CMK (cell line): Measurements from ENCODE around the gene CAMKMT.
A peak's percentile ranks its signal among the peaks of the same experiment; 100 is the strongest.

ENCODE experiments used
- DNase-seq: peaks from one replicate; pipeline ENCODE4 v3.0.0-alpha.2; 2010; ENCODE audit warnings: low read depth

Gene CAMKMT

DNA sequence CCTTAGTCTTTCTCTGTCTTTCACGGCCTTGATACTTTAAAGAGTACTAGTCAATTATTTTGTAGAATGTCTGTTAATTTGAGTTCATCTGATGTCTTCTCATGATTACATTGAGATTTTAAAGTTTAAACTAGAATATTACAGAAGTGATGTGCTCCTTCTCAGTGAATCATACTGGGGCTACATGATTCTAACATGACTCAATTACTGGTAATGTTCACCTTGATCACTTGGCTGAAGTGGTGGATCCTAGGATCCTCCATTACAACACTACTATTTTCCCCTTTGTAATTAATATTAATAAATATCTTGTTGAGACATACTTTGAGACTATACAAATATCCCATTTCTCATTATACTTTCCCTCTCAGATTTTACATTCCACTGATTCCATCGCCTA, 148.5 kb downstream of the CAMKMT start:
- no peak for DNase-seq

DNA sequence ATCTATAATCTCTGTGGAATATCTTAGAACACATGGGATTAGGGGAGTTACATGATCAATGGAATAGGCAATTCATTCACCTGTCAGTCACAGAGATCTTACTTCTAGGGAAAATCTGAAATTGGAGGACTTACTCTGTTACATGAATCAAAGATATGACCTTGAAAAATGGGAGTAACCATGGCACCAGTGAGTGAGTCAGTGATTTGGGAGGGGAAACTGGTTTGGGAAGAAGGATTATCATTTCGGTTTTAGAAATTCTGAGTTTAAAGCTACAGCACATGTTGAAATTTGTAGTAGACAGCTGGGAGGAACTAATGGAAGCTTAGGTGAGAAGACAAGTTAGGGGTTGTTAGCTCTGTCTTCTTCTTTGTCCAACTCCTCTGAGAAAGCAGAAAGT, 153.7 kb downstream of the CAMKMT start:
- no peak for DNase-seq

DNA sequence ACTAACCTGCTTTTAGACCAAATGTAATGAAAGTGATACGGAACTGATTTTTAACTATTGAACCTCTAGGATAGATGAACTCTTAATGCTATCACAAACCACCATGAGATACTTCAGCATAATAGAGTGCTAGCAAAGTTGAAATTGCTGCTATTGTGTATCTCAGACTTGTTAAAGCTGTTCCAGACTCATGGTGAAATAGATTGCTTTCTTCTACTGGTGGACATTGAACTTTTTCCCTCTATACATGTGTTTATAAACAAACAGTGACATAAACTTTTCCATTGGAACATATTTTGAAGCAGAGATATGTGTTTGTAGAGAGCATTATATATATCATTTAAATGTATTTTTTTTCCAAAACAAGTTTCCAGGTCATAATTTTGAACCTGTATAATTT, 157.3 kb downstream of the CAMKMT start:
- no peak for DNase-seq

DNA sequence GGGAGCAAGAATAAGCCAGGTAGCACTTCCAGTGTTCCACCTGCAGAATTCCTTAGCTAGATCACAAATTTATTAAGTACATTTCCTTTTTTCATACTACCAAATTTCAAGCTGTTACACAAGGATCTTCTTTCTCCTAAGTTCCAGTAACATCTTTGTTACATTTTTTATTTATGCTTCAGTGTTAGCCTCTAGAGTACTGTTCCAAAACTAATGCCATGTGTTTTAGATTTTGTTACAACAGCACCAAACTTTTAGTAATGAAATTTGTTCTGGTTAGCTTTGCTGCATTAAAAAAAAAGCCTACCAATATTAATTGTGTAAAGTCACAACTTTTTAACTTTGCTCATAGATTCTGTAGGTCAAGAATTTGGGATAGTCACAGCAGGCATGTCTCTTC, 161.1 kb downstream of the CAMKMT start:
- no peak for DNase-seq

DNA sequence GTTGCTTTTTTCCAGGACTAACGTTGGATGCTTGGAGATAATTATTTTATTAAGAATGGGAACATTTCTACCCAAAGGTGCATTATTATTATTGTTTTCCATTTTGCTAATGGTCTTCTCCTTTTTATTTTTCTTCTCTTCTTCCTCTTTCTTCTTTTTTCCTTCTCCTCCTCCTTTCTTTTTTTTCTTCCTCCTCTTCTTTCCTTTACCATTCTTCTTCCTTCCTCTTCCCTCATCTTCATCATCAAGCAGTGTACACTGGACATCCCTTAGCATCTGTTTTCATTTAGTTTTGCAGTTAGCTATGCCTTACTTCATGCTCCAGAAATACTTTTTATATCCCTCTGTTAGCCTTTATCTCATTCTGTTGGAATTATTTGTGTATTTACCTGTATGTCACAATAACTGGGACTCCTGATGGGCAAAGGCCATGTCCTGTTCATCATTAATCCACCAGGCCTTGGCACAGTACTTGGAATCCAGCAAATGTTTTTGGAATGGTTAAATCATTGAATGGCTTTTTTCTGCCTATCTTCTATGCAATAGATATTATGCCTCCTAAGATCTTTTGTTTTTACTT, 162.7 kb downstream of the CAMKMT start:
- DNase-seq, result no peak

DNA sequence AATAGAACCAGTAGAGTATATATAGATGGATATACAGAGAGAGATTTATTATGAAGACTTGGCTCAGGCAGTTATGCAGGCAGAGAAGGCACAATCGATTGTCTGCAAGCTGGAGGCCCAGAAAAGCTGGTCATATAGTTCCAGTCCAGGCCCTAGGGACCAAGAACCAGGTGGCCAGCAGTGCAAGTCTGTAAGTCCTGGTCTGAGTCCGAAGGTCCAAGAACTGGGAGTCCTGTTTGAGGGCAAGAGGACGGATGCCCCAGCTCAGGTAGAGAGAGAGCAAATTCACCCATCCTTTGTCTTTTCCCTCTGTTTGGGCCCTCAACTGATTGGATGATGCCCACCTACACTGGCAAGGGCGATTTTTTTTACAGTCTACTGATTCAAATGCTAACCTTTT, 164.6 kb downstream of the CAMKMT start:
- DNase-seq, result no peak

DNA sequence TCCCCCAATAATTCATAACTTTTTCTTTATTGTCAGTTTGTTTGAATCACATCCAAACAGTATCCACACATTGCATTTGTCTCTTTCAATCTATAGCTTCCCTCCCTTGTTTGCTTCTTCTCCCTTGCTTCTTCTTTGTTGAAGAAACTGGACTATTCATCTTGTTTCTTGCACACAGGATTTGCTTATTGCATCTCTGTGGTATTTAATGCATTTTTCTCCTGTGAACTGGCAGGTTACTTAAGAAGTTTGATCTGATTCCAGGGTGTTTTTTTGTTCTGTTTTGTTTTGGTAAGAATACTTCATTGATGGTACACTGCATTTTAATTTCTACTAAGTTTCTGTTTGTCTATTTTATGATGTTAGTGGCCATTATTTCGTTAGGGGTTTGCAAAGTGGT, 166.8 kb downstream of the CAMKMT start:
- DNase-seq, result no peak

DNA sequence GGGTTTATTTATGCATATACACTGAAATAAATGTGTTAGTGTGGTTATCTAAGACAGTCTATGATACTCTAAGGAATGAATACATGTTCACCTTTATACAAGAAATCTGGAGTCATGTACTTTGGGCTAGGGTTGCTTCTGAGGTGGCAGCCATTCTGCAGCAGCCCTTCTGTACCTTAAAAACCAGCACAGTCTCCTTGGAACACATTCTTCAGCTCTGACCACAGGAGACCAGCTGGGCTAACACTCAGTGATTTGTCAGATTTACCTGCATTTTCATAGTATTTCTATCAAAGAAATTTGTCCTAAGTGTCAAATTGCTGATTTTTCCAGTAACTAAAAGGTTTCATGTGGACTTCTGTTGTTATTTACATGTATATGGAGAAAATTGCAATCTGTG, 167.7 kb downstream of the CAMKMT start:
- DNase-seq, result no peak

DNA sequence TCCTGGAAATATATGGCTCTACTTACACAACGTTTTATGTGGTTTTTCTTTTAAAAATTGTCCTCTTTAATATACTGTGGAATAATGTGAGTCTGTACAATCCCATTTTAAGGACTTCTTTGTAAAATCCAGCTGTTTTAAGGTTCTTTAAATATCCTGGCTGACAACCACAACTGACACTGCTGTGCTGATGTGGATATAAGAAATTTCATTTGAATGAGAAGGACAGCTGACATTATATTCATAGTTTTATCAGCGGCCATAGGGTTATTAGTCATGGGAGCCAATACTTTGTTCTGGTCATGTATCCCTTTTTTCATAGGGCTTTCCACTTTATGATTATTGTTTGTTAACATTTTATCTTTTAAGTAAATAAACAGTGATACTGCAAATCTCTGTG, 169.5 kb downstream of the CAMKMT start:
- no peak for DNase-seq

DNA sequence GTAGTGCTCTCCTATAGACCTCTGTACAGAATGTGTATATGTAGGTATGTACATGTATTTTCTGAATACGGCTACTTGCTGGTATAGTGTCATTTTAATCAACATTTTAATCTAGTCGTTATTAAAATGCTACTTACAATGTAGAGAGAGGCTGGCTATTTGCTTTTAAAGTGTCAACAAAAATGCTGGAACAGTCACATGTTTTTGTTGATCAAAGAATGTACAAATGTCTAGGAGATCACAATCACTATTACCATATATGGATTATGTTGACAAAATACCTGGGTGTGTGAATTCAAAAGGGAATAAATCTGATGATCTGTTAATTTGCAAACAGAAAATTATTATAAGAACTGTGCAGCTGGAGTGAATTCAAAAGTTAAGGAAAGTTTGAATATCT, 170.3 kb downstream of the CAMKMT start:
- no peak for DNase-seq

DNA sequence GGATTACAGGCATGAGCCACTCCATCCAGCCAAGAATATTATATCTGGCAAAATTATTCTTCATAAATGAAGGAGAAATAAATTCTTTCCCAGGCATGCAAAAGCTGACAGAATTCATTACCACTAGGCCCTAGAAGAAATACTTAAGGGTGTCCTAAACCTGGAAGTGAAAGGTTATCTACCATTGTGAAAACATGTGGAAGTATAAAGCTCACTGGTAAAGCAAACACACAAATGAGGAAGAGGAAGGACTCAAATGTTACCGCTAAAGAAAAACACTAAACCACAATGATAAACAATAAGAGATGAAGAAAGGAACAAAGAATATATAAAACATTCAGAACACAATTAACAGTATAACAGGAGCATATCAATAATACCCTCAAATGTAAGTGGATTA, 171.8 kb downstream of the CAMKMT start:
- no peak for DNase-seq

DNA sequence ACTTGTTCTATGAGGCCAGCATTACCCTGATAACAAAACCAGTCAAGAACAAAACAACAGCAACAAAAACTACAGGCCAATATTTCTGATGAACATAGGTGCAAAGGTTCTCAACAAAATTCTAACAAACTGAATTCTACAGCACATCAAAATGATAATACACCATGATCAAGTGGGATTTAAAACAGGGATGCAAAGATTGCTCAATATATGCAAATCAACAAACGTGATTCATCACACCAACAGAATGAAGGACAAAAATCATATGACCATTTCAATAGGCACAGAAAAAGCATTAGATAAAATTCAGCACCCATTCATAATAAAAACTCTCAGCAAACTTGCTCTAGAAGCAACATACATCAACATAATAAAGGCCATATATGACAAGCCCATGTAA, 173.6 kb downstream of the CAMKMT start:
- DNase-seq, result no peak

DNA sequence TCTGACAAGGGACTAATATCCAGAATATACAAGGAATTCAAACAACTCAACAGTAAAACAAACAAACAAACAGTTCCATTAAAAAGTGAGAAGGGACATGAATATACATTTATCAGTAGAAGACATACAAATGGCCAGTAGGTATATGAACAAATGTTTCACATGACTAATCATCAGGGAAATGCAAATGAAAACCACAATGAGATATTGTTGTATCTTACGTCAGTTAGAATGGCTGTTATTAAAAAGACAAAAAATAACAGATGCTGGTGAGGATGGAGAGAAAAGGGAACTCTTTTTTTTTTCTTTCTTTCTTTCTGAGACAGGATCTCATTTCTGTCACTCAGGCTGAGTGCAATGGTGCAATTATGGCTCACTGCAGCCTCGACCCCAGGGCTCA, 175.5 kb downstream of the CAMKMT start:
- DNase-seq, result no peak

DNA sequence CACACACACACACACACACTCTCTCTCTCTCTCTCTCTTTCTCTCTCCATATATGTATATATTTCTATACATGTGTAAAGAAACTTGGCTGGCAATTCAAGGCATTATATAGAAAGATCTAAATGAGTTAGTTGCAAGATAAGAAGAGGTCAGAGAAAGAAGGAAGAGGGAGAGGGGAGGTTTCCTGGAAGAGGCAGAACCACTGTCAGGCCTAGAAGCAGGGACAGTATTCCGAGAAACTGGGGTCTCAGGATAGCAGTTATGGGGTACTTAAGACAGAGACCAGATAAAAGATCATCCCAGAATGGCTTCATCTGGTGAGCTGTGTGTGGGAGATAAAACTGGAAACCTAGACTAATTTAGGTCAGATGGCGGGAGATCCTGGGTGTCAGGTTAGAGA, 180.8 kb downstream of the CAMKMT start:
- peak; percentile 43 for DNase-seq

DNA sequence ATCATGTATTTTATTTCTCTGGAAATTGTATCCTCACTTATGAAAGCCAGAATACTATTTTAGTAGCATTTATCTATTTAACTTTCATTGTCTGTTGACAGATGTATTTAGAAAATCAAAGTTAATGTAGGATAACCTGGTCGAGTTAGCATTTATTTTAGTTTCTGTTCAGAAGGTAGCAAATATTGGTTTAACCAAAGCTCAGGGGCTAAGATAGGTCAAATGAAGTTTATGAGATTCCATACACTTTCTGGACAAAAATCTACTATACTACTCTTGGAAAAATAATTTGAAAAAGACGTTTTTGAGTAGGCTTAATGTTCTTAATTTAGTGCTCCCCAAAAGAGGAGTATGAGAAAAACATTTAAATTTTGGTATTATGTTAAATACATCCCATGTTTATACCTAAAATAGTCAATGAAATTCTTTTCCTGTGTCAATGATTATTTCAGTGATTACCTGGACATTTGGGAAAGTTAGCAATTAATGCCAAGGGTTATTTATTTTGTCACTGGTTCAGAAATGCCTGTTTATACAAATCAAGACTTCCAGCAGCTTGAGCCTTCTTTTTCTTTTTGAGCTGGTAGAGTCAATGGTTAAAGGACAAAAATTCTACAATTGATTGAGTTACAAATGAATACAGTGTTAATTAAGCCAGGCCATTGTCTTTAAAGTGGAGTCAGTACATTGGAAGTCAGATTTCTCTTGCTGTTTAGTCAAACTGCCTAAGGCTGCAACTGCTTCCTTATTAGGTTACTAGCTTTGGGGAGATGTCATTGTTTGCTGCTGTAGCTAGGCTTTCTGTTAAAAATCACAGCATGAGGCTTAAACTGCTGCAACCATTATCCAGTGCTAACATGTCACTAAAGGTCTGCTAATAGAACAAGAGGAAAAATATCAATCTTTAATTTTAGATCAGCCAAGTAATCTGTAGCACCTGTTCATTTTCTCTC, 182.3 kb downstream of the CAMKMT start:
- DNase-seq, result no peak

DNA sequence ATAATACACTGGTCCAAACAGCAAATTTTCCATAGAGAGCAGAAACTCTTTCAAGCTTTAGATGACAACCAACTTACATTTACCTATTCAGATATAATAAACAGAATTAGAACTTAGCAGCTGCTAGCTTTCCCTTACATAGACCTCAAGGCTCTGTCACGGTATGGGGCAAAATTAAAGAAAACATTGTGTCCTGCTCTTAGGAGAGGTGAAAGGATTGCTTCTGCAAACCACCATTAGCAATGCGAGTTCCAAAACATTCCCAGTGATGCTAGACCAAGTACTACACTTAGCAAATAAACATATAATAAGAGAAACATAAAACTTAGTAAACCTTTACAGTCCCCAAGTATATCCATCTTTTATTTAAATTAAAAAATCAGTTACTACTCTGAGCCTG, 183.3 kb downstream of the CAMKMT start:
- DNase-seq, result no peak

DNA sequence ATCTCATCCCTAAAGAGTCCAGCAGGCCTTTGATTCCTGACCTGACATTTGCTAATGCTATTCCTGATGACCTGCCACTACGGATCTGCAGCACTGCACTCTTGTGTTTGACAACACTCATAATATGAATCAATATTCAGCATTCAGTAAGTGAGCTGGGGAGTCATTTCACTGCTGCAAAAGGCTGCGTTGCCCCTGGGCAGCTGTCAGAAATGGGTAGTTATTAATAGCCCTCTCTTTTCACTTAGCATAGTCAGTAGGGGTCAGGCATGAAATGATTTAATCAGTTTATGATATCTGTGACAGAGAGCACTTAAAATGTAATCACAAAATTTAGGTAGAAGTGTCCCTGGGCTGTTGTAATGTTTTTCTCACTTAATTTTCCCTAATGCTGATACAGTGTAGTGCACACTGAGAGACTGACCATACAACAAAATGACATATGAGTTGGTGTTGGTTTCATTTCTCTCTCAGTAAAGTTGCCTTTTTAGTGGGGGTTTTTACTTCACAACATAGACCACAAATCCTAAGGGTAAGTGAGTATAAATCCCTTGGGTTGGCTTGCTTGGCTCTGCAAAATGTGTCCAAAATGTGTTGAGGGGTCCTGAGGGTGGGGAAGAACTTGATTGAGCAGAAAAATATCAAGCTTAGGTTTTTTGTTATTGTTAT, 184.8 kb downstream of the CAMKMT start:
- DNase-seq, result no peak

DNA sequence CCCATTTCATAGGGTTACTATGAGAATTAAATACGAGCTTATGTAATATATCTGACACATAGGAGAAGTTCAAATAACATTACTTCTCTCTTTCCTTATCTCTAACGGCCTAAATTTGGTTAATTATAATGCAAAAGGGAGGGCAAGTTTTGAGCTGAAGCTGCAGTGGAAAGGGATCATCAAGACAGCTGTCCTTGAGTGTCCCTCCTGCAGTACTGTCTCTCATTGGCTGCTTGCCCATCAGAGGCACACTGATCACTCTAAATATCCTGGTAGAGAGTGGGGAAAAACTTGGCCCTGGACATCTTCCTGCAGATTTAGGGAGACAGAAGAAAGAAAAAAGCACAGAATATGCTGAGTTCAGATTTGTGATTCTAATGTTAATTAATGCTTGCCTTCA, 186.0 kb downstream of the CAMKMT start:
- DNase-seq, result no peak

DNA sequence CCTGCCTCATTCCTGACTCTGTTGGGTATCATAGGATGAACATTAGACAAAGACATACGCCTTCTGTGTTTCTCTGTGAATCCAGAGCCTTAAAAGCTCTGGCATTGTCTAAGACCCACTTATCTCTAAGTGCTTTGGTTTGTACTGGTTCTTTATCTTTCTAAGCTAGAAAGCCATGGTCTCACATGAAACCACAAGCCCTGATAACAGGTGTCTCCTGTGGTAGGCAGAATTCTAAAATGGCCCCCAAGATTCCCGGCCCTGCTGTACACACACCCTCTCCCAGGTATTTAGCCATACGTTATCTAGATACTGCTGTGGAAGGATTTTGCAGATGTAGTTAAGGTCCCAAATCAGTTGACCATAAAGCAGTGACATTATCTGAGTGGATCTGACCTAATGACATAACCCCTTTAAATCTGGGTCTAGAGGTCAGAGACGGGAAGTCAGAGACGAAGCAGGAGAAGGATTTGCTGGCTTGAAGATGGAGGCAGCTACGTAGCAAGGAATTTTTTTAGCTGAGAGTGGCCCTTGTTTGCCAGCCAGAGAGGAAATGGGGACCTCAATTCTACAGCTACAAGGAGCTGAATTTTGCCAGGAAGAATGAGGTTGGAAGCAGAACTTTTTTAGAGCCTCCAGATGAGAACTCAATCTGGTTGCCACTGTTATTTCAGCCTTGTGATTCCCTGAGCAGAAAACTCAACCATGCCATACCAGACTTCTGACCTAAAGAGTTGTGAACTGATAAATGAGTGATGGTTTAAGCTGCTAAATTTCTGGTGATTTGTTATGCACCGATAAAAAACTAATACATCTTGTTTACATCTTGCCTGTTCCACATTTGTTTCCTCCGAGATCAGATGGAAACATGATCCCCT, 186.7 kb downstream of the CAMKMT start:
- no peak for DNase-seq

DNA sequence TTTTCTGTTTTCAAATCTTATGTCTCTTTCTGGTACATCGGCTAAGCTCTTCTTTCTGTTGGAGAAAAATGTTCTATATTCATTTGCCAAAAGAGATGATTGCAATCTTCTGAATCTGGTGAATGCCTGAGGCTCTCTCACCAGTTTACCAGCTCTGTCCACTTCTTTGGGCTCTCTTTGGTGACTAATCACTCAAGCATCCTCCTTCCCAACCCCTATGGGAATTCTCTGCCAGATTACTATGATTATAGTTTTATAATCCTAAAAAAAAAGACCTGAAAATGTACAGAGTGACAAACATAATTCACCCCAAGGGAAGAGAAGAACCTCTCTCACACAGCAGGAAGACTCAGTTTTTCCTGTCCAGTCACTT, 187.3 kb downstream of the CAMKMT start:
- DNase-seq, result no peak

DNA sequence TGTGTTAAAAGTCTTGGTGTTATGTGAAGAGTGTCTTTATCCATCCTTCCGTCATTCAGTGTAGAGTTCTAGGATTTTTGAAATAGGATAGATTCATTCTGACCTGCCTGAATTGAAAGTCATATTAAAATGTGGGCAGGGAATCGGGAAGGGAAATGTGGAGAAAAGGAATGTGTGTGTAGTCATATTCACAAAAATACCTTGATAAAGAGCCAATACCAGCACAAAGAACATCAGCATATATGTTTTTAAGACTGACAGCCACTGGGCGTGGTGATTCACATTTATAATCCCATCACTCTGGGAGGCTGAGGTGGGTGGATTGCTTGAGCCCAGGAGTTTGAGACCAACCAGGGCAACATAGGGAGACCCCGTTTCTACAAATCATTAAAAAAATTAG, 188.1 kb downstream of the CAMKMT start:
- DNase-seq, result no peak

DNA sequence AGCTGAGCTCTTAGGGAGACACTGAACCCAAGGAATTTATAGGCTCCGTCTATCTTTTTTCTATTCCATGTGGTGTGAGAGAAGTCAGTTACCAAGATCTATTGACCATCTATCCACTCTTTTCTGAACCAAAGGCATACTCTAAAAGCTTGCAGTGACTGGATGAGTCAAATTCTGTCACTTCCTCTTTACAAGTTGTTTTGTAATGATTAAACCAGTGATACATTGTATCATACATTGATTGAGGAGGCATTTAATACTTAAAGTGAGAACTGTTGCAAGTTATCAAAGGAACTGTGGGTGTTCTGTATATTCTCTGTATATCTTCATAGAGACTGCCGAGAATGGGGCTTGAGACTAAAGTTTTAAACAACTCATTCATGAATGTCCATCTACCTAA, 188.8 kb downstream of the CAMKMT start:
- DNase-seq, result no peak
